ENCODE data around the gene FCF1. TPM values are rescaled to one million over a fixed set of nuclear protein-coding genes. Genes with fewer than 3 reads are reported as not detected.

FCF1 gene
- total RNA-seq, 1 experiment from 2014 or later: 51.4 TPM

DNA sequence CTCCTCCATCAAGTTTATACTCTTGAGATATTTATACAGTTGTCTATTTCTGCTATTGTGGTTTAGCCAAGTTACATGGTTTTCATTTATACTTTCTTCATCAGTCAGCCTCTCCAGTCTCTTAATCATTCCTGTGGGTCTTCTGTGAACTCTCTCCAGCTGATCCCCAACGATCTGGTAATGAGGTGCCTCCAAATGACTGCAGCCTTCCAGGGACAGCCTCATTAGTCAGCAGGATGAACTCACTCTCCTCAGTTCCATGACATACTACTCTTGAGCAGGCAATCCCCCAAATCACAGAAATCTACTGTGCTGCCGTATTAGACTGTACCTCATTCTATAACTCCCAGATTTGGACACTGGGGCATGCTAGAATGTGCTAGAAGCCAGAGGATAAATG, 15.4 kb upstream of the FCF1 start:
- no peak for DNase-seq (ENCODE audit: low spot score)
- in situ Hi-C loops (cut with HindIII; ENCODE audit: low sequenced_read_pairs): no loop called here

- DNase-seq (ENCODE audit: low spot score): no peak
- in situ Hi-C loops (cut with HindIII; ENCODE audit: low sequenced_read_pairs): no loop called here
Observed at GRCh38 chr14:74697976-74698375, 15.0 kb upstream of the FCF1 start.

DNA sequence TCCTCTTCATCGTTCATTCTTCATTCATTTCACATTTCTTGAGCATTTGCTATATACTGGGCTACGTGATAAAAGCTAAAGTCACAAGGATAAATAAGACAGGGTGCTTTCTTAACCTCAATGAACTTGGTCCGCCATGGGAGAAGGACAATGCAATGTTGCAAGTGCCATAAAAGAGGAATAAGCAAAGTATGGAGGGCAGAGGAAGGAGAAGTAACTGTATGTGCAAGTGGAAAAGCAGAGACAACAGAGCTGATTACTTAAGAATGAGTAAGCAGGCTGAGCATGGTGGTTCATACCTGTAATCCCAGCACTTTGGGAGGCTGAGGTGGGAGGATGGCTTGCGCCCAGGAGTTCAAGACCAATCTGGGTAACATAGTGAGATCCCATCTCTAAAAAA, 14.5 kb upstream of the FCF1 start:
- in situ Hi-C loops (cut with HindIII; ENCODE audit: low sequenced_read_pairs): no loop called here
- DNase-seq (ENCODE audit: low spot score): no peak

GRCh38 chr14:74702293-74702692, 10.7 kb upstream of the FCF1 start:
- in situ Hi-C loops (cut with HindIII; ENCODE audit: low sequenced_read_pairs): no loop called here
- no peak for DNase-seq (ENCODE audit: low spot score)

- in situ Hi-C loops (cut with HindIII; ENCODE audit: low sequenced_read_pairs): no loop called here
- no peak for DNase-seq (ENCODE audit: low spot score)
Observed at GRCh38 chr14:74703043-74703442, 9.9 kb upstream of the FCF1 start.

- DNase-seq (ENCODE audit: low spot score): no peak
- in situ Hi-C loops (cut with HindIII; ENCODE audit: low sequenced_read_pairs): no loop called here
Observed at GRCh38 chr14:74704656-74705055, 8.3 kb upstream of the FCF1 start.

GRCh38 chr14:74705613-74706500, 7.1 kb upstream of the FCF1 start:
- in situ Hi-C loops (cut with HindIII; ENCODE audit: low sequenced_read_pairs): no loop called here

GRCh38 chr14:74710480-74710879, 2.5 kb upstream of the FCF1 start:
- no peak for DNase-seq (ENCODE audit: low spot score)
- in situ Hi-C loops (cut with HindIII; ENCODE audit: low sequenced_read_pairs): no loop called here

More at GRCh38 chr14:74705613-74706500, 7.1 kb upstream of the FCF1 start:
- no peak for DNase-seq (ENCODE audit: low spot score)

DNA sequence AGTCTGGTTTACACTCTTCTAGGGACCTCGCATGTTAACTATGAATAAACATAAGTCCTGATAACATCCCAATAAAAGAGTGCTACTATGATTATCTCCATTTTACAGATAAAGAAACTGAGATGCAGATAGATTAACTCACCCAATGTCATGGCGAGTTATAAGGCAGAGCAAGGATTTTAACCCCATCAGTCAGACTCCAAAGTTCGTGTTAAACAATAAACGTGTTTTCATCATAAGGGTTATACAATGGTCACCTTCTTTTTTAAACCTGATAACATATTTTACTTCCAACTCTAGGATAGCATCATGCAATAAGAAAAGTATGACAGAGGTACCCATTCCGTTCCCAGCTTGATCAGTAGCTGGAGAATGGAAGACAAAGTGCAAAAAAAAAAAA, 1.3 kb upstream of the FCF1 start:
- no peak for DNase-seq (ENCODE audit: low spot score)
- in situ Hi-C loops (cut with HindIII; ENCODE audit: low sequenced_read_pairs): no loop called here

DNA sequence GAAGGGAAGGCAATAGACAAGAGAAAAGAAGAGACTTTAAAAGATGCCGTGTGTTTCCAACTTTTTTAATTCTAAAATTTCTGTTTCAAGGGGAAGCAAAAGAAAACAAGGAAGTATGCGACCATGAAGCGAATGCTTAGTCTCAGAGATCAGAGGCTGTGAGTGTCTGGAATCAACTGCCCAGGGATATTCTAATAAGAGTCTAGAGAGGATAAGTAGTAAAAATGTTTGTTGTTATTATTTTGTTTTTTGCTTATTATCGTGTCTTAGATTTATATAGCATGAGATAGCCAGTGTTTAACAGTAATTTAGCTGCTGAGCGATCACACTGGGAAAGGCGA, 421 bp downstream of the FCF1 start:
- in situ Hi-C loops (cut with HindIII; ENCODE audit: low sequenced_read_pairs): no loop called here
- no peak for DNase-seq (ENCODE audit: low spot score)

DNA sequence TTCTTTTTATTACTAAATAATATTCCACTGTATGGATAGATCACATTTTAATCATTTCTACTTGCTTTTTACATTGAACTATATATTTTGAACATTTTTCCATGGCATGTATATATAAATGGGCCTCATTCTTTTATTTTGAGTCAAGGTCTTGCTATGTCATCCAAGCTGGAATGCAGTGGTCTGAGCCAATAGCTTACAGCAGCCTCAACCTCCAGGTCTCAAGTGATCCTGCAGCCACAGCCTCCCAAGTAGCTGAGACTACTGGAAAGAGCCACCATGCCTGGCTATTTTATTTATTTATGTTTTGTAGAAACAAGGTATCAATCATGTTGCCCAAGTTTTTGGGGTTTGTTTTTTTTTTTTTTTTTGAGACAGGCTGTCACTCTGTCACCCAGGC, 7.6 kb downstream of the FCF1 start:
- in situ Hi-C loops (cut with HindIII; ENCODE audit: low sequenced_read_pairs): no loop called here

DNA sequence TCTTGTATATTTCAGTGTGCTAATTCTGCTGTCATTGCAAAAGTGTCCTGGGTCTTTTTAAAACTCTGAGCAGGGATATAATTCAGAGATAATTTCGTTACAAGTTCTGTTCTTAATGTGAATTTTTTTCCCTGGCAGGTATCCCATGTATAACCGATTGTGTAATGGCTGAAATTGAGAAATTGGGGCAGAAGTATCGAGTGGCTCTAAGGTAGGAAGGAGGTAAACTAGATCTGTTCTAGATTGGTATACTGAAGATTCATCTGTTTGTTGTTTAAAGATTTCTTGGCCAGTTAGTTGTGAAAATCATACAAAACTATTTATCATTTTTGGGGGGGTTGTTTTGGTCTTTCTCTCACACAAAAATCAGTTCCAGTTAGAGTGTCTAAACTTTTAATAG, 10.2 kb downstream of the FCF1 start:
- no peak for DNase-seq (ENCODE audit: low spot score)
- in situ Hi-C loops (cut with HindIII; ENCODE audit: low sequenced_read_pairs): no loop called here

More for the DNA sequence above, 7.6 kb downstream of the FCF1 start:
- DNase-seq (ENCODE audit: low spot score): no peak

DNA sequence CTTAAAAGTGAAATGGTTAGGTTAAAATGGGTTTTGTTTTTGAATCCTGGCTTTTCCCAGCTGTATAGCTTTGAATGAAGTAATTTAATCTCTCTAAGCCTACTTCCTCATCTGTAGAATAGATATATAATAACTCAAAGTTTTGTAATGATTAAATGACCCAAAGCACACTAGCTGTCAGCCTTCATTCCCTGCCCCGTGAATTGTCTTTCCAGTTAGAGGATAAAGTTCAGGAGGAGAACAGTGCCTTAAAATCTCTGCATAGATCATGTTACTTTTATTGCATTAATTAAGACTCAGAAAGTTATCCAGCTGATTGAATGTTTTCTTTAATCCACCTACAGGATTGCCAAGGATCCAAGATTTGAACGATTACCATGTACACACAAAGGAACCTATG, 19.4 kb downstream of the FCF1 start:
- in situ Hi-C loops (cut with HindIII; ENCODE audit: low sequenced_read_pairs): no loop called here

DNA sequence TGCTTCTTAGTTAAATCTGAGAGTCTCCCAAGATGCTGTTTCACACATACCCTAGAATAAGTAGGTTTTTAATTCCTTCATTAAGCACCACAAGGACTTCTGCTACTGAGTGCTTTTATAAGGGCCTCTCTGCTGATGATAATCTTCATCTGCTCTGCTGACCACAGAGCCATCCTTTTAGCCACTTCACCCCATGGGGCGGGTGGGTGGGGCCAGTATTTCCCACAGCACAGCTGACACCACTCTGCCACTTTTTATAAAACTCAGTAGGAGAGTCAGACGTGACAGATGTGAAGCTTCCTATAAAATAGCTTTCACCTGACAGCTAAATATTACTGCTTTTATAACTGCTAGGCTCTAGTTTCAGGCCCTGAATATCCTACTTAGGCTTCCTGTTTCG, 20.3 kb downstream of the FCF1 start:
- in situ Hi-C loops (cut with HindIII; ENCODE audit: low sequenced_read_pairs): no loop called here
- DNase-seq (ENCODE audit: low spot score): no peak

More for the DNA sequence above, 19.4 kb downstream of the FCF1 start:
- DNase-seq (ENCODE audit: low spot score): no peak

DNA sequence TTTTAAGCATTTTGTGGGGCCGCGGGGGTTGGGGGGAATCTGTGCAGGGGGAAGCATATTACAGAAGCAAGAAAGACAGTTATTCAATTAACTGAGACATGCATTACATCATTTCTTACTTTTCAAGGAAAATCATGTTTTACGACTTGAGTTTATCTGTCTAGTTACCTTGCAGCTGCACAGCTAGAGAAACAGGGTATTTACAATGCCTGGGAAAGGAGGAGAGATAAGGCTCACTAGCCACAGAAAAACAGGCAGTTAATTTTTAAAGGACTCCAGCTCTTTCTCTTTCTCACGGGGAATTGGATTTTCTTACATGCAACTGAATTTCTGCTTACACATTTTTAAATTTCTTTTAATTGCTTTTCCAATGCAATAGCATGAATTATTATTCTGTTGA, 22.2 kb downstream of the FCF1 start:
- in situ Hi-C loops (cut with HindIII; ENCODE audit: low sequenced_read_pairs): no loop called here
- DNase-seq (ENCODE audit: low spot score): no peak

GRCh38 chr14:74737753-74738325, 24.9 kb downstream of the FCF1 start:
- in situ Hi-C loops (cut with HindIII; ENCODE audit: low sequenced_read_pairs): no loop called here
- DNase-seq (ENCODE audit: low spot score): no peak

DNA sequence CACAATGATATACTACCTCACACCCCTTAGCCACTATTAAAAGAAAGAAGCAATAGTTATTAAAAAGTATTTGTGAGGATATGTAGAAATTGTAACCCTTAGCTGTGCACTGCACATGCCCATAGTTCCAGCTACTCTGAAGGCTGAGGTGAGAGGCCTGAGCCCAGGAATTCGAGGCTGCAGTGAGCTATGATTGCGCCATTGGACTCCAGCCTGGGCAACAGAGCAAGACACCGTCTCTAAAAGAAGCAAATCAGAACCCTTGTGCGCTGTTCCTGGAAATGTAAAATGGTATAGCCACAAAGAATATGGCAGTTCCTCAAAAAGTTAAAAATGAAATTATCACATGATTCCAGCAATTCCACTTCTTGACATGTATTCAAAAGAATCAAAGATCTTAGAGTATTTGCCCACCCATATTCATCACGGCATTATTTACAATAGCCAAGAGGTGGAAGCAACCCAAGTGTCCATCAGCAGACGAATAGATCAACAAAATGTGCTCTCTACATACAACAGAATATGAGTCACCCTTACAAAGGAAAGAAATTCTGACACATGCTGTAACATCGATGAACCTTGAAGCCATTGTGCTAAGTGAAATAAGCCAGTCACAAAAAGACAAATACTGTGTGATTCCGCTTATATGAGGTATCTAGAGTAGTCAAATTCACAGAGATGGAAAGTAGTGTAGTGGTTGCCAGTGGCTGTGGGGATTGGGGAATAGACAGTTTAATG, 26.5 kb downstream of the FCF1 start:
- no peak for DNase-seq (ENCODE audit: low spot score)
- in situ Hi-C loops (cut with HindIII; ENCODE audit: low sequenced_read_pairs): no loop called here

- DNase-seq (ENCODE audit: low spot score): no peak
- in situ Hi-C loops (cut with HindIII; ENCODE audit: low sequenced_read_pairs): no loop called here
Observed at GRCh38 chr14:74747237-74747636, 34.3 kb downstream of the FCF1 start.

GRCh38 chr14:74754157-74754556, 41.2 kb downstream of the FCF1 start:
- no peak for DNase-seq (ENCODE audit: low spot score)
- in situ Hi-C loops (cut with HindIII; ENCODE audit: low sequenced_read_pairs): no loop called here

- in situ Hi-C loops (cut with HindIII; ENCODE audit: low sequenced_read_pairs): no loop called here
- DNase-seq (ENCODE audit: low spot score): no peak
Observed at GRCh38 chr14:74754899-74755298, 42.0 kb downstream of the FCF1 start.

All from G401 (cell line).